HCT116 (cell line): ENCODE data around the gene ACVR1. TPM values are rescaled to one million over a fixed set of nuclear protein-coding genes. Genes with fewer than 3 reads are reported as not detected.

ENCODE experiments used
- ATAC-seq: fragments of 200-7000 bp; cut with Tn5 transposase; 2 replicates; pipeline ENCODE4 v1.9.1; 2020; ENCODE audit warnings: mild to moderate bottlenecking, moderate library complexity
- BruUV-seq: library from RNA; stranded (reverse); fragments of 400-500 nt; replicated peaks from 2 replicates; lab custom pipeline; 2021; lab: Mats Ljungman, UMichigan
- CTCF ChIA-PET: fragments of 300-600 bp; sonication (Branson Sonifier 250); formaldehyde crosslinking; loops from one replicate; lab custom pipeline; 2021; ENCODE audit warnings: antibody characterized with exemption; lab: Charles Lee
- POLR2A ChIA-PET: fragments of 300-600, 350-600 bp; sonication (Branson Sonifier 250); formaldehyde crosslinking; loops from one replicate; lab custom pipeline; 2021; ENCODE audit warnings: antibody characterized with exemption; lab: Charles Lee
- RAD21 ChIA-PET, 2 experiments: fragments of 300-600 bp; sonication (Branson Sonifier 250); formaldehyde crosslinking; loops; one replicate each; lab custom pipeline; 2023; ENCODE audit warnings: low total read pairs in 2 of 2; ENCODE audit not compliant: uncharacterized antibody in 2 of 2, unreplicated experiment in 2 of 2, low non-redundant PET in 1 of 2; lab: Charles Lee
- DNase-seq: peaks from one replicate; pipeline ENCODE4 v3.0.0-alpha.2; 2010; ENCODE audit warnings: low read depth, low spot score
- H2AFZ ChIP-seq: fragments of 200-600 bp; shearing (Covaris generic), sonication (generic); 2 replicates; pipeline ENCODE4 v1.6.1; 2017; ENCODE audit warnings: low read depth, mixed run types, mixed read lengths, antibody characterized with exemption, low read length; ENCODE audit not compliant: poor library complexity, severe bottlenecking
- H3K27ac ChIP-seq: 2 replicates; pipeline ENCODE4 v1.5.1; 2012; ENCODE audit warnings: low read depth, low read length
- H3K27me3 ChIP-seq: fragments of 200-600 bp; sonication (generic); 2 replicates; pipeline ENCODE4 v1.6.1; 2016; ENCODE audit warnings: mixed run types, low read length, mixed read lengths; ENCODE audit not compliant: insufficient read depth
- H3K36me3 ChIP-seq, 2 experiments: fragments of 200-500 bp in 1 of 2; fragments of 200-600 bp in 1 of 2; sonication (Bioruptor generic) in 1 of 2; sonication (generic) in 1 of 2; 2 replicates each; pipeline versions ENCODE4 v1.5.1 to v1.6.1; 2014 to 2016; ENCODE audit warnings: low read length in 2 of 2, inconsistent platforms in 1 of 2, mixed read lengths in 1 of 2, mixed run types in 1 of 2; ENCODE audit not compliant: insufficient read depth in 2 of 2, control insufficient read depth in 1 of 2
- H3K4me1 ChIP-seq, 2 experiments: fragments of 200-600 bp in 1 of 2; sonication (generic) in 1 of 2; 2 replicates each; pipeline versions ENCODE4 v1.5.1 to v1.6.1; 2012 to 2017; ENCODE audit warnings: low read length in 2 of 2, inconsistent platforms in 1 of 2, mild to moderate bottlenecking in 1 of 2, mixed read lengths in 1 of 2, mixed run types in 1 of 2, moderate library complexity in 1 of 2; ENCODE audit not compliant: insufficient read depth in 2 of 2, control insufficient read depth in 1 of 2
- H3K4me2 ChIP-seq: fragments of 200-600 bp; sonication (generic); 2 replicates; pipeline ENCODE4 v1.6.1; 2017; ENCODE audit warnings: mixed run types, low read length, mixed read lengths
- H3K4me3 ChIP-seq, 2 experiments: fragments of 200-600 bp in 1 of 2; sonication (generic) in 1 of 2; replicated peaks in 1 of 2; 2 replicates each; pipeline ENCODE4 v1.5.1; 2011 to 2016; ENCODE audit warnings: low read length in 2 of 2, control low read depth in 1 of 2, low read depth in 1 of 2, mild to moderate bottlenecking in 1 of 2, mixed read lengths in 1 of 2, mixed run types in 1 of 2
- H3K79me2 ChIP-seq: fragments of 200-600 bp; sonication (generic); 2 replicates; pipeline ENCODE4 v1.6.1; 2017; ENCODE audit warnings: mild to moderate bottlenecking, mixed run types, low read length, moderate library complexity, mixed read lengths; ENCODE audit not compliant: insufficient read depth
- H3K9ac ChIP-seq: fragments of 200-600 bp; sonication (generic); 2 replicates; pipeline ENCODE4 v1.6.1; 2016; ENCODE audit warnings: low read length, mixed read lengths
- H3K9me2 ChIP-seq: fragments of 200-600 bp; sonication (generic), shearing (Covaris generic); 2 replicates; pipeline ENCODE4 v1.6.1; 2017; ENCODE audit warnings: mixed run types, mild to moderate bottlenecking, moderate library complexity; ENCODE audit not compliant: insufficient read depth
- H3K9me3 ChIP-seq, 2 experiments: fragments of 200-500 bp in 1 of 2; fragments of 200-600 bp in 1 of 2; sonication (Bioruptor generic) in 1 of 2; sonication (generic) in 1 of 2; 2 replicates each; pipeline ENCODE4 v1.6.1; 2014 to 2017; ENCODE audit warnings: low read length in 2 of 2, mixed read lengths in 2 of 2, inconsistent platforms in 1 of 2, low read depth in 1 of 2, mild to moderate bottlenecking in 1 of 2, mixed run types in 1 of 2, moderate library complexity in 1 of 2; ENCODE audit not compliant: control insufficient read depth in 1 of 2, insufficient read depth in 1 of 2
- H4K20me1 ChIP-seq: fragments of 200-600 bp; sonication (generic), shearing (Covaris generic); 2 replicates; pipeline ENCODE4 v1.6.1; 2017; ENCODE audit warnings: mixed run types, mild to moderate bottlenecking, moderate library complexity; ENCODE audit not compliant: insufficient read depth
- CBX3 ChIP-seq: IDR thresholded peaks from 2 replicates; pipeline ENCODE4 v1.6.1; 2012; ENCODE audit warnings: low read depth
- CTCF ChIP-seq, 3 experiments: fragments of 200-600 bp in 1 of 3; sonication (generic) in 1 of 3; IDR thresholded peaks in 2 of 3; conservative IDR thresholded peaks in 1 of 3; 2 replicates each; pipeline ENCODE4 v1.5.1; 2012 to 2017; ENCODE audit warnings: low read depth in 2 of 3, low read length in 2 of 3, antibody characterized with exemption in 1 of 3, borderline replicate concordance in 1 of 3, control low read depth in 1 of 3, mild to moderate bottlenecking in 1 of 3, mixed read lengths in 1 of 3, mixed run types in 1 of 3, moderate library complexity in 1 of 3; ENCODE audit not compliant: insufficient read depth in 1 of 3
- EZH2 ChIP-seq: fragments of 200-600 bp; sonication (generic); IDR thresholded peaks from 2 replicates; pipeline ENCODE4 v1.6.1; 2017; ENCODE audit warnings: antibody characterized with exemption, mixed run types
- JUND ChIP-seq: IDR thresholded peaks from 2 replicates; pipeline ENCODE4 v1.6.1; 2012
- SIN3A ChIP-seq: IDR thresholded peaks from 2 replicates; pipeline ENCODE4 v1.6.1; 2012; ENCODE audit warnings: low read depth
- ZNF274 ChIP-seq: fragments of 200-500 bp; sonication (Bioruptor generic); IDR thresholded peaks from 2 replicates; pipeline ENCODE4 v1.6.1; 2014; ENCODE audit warnings: mild to moderate bottlenecking, low read depth, low read length, inconsistent platforms
- intact Hi-C: fragments of 100-400 bp; cut with micrococcal nuclease; formaldehyde crosslinking; loops from 2 replicates; pipeline ENCODE4 v1.10.0; 2022
- total RNA-seq: library from RNA; stranded (reverse); gene quantifications from one replicate; pipeline ENCODE4 v1.2.1, GENCODE V29; 2021; ENCODE audit not compliant: unreplicated experiment
- TF ChIP-seq, protein P1 (sequence below): IDR thresholded peaks from 2 replicates; pipeline ENCODE4 v1.6.1; 2012
- TF ChIP-seq, protein P2 (sequence below): IDR thresholded peaks from 2 replicates; pipeline ENCODE4 v1.6.1; 2011; ENCODE audit warnings: mild to moderate bottlenecking, low read length, moderate library complexity; ENCODE audit not compliant: insufficient replicate concordance; ENCODE audit errors: extremely low read depth
- TF ChIP-seq, protein P3 (sequence below): IDR thresholded peaks from 2 replicates; pipeline ENCODE4 v1.6.1; 2012; ENCODE audit warnings: low read depth

ACVR1 gene
- total RNA-seq, 1 experiment from 2014 or later, result 16.9 TPM

DNA sequence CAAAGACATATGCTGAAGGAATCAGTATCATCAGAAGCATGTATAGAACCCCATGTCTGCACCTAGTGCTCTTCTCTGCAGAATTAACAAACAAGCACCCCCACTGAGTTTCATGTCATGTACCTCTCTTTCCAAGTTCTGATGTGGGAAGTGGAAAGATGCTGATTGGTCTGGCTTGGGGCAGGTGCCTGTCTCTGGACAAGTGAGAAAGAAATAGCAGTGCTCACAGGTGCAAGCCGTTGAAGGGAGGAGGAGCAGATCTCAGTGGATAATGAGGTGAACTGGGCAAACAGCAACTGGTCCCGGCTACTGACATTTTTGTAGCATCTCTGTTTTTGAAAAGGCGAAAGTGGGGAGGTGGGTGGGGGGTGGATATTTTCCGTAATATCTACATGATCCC, 17.5 kb upstream of the ACVR1 start:
- no peak overlapping the region for H3K4me3 ChIP-seq
- no peaks in the 10 kb centered on the region for H3K9me3 ChIP-seq
- no peak for ATAC-seq
- no peak overlapping the region for H3K4me2 ChIP-seq
- intact Hi-C loops, result no loop called here
- DNase-seq, result no peak
- no peak overlapping the region for H3K9ac ChIP-seq
- no peak for TF ChIP-seq CBX3
- TF ChIP-seq, protein P1, sequence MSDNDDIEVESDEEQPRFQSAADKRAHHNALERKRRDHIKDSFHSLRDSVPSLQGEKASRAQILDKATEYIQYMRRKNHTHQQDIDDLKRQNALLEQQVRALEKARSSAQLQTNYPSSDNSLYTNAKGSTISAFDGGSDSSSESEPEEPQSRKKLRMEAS, result no peak
- TF ChIP-seq JUND, result no peak
- TF ChIP-seq SIN3A, result no peak
- TF ChIP-seq, protein P2, sequence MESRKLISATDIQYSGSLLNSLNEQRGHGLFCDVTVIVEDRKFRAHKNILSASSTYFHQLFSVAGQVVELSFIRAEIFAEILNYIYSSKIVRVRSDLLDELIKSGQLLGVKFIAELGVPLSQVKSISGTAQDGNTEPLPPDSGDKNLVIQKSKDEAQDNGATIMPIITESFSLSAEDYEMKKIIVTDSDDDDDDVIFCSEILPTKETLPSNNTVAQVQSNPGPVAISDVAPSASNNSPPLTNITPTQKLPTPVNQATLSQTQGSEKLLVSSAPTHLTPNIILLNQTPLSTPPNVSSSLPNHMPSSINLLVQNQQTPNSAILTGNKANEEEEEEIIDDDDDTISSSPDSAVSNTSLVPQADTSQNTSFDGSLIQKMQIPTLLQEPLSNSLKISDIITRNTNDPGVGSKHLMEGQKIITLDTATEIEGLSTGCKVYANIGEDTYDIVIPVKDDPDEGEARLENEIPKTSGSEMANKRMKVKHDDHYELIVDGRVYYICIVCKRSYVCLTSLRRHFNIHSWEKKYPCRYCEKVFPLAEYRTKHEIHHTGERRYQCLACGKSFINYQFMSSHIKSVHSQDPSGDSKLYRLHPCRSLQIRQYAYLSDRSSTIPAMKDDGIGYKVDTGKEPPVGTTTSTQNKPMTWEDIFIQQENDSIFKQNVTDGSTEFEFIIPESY, result no peak
- no peak for TF ChIP-seq EZH2
- TF ChIP-seq ZNF274, result no peak
- TF ChIP-seq CTCF (IDR thresholded peaks at IDR 0.05 in 2 of 3, conservative IDR thresholded peaks at IDR 0.05 in 1 of 3; ENCODE audit: borderline replicate concordance in 1 of 3, insufficient read depth in 1 of 3, low read depth in 2 of 3, low read length in 2 of 3), result no peak
- TF ChIP-seq, protein P3, sequence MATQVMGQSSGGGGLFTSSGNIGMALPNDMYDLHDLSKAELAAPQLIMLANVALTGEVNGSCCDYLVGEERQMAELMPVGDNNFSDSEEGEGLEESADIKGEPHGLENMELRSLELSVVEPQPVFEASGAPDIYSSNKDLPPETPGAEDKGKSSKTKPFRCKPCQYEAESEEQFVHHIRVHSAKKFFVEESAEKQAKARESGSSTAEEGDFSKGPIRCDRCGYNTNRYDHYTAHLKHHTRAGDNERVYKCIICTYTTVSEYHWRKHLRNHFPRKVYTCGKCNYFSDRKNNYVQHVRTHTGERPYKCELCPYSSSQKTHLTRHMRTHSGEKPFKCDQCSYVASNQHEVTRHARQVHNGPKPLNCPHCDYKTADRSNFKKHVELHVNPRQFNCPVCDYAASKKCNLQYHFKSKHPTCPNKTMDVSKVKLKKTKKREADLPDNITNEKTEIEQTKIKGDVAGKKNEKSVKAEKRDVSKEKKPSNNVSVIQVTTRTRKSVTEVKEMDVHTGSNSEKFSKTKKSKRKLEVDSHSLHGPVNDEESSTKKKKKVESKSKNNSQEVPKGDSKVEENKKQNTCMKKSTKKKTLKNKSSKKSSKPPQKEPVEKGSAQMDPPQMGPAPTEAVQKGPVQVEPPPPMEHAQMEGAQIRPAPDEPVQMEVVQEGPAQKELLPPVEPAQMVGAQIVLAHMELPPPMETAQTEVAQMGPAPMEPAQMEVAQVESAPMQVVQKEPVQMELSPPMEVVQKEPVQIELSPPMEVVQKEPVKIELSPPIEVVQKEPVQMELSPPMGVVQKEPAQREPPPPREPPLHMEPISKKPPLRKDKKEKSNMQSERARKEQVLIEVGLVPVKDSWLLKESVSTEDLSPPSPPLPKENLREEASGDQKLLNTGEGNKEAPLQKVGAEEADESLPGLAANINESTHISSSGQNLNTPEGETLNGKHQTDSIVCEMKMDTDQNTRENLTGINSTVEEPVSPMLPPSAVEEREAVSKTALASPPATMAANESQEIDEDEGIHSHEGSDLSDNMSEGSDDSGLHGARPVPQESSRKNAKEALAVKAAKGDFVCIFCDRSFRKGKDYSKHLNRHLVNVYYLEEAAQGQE, result no peak
- H3K27me3 ChIP-seq, result no peaks in the 10 kb centered on the region
- no peak overlapping the region for H3K27ac ChIP-seq
- BruUV-seq, result no TSS peak
- ChIA-PET POLR2A (no interaction called here), RAD21 (no interaction called here), CTCF (no interaction called here)
- no peaks in the 10 kb centered on the region for H3K36me3 ChIP-seq
- H2AFZ ChIP-seq, result no peak overlapping the region
- no peaks in the 10 kb centered on the region for H4K20me1 ChIP-seq
- peaks cover 3 to 13% of the 10 kb centered on the region in 2 experiments; a peak in 3 of 4 replicates for H3K4me1 ChIP-seq
- H3K79me2 ChIP-seq, result no peaks in the 10 kb centered on the region
- H3K9me2 ChIP-seq, result no peaks in the 10 kb centered on the region
